ENCODE measurements around the gene KDSR. TPM values are rescaled to one million over a fixed set of nuclear protein-coding genes. Genes with fewer than 3 reads are reported as not detected.

KDSR gene
- total RNA-seq, 1 donor from 2014 or later = 52.8 TPM

GRCh38 chr18:63283305-63284094, 83.5 kb downstream of the KDSR start:
- no peak for DNase-seq (ENCODE audit: low spot score in 2 of 2, unreplicated experiment in 2 of 2)
- H3K27ac Mint-ChIP-seq = no peak overlapping the region

DNA sequence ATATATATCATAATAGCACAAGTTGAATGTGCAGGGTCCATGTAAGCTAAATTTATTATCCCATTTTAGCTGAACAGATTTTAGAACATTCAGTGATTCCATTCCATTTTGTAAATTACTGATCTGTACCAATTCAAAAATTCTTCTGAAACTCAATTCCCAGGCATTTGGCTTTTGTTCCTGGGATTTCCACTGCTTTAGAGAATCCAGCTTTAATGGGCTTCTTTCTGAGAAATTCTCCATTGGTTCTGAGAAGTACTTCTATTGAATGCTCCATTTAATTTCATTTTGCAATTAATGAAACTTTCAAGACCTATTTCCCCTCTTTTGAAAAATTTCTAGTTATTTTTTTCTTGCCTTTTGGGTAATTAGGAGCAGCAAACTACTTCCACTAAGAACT, 84.2 kb downstream of the KDSR start:
- no peak for DNase-seq (ENCODE audit: low spot score in 2 of 2, unreplicated experiment in 2 of 2)
- H3K27me3 Mint-ChIP-seq (ENCODE audit: low read depth) = no peaks in the 10 kb centered on the region
- peaks cover 3% of the 10 kb centered on the region for H3K36me3 Mint-ChIP-seq
- no peak overlapping the region for H3K4me3 Mint-ChIP-seq
- H3K9me3 Mint-ChIP-seq = peaks cover 3% of the 10 kb centered on the region
- H3K4me1 Mint-ChIP-seq = no peaks in the 10 kb centered on the region
- H3K27ac Mint-ChIP-seq = no peak overlapping the region
- no peak for TF ChIP-seq CTCF (IDR thresholded peaks at IDR 0.05; ENCODE audit: unreplicated experiment)

More at GRCh38 chr18:63283305-63284094, 83.5 kb downstream of the KDSR start:
- no peaks in the 10 kb centered on the region for H3K4me1 Mint-ChIP-seq
- H3K36me3 Mint-ChIP-seq = peaks cover 3% of the 10 kb centered on the region
- peaks cover 3% of the 10 kb centered on the region for H3K9me3 Mint-ChIP-seq
- no peak for TF ChIP-seq CTCF (IDR thresholded peaks at IDR 0.05; ENCODE audit: unreplicated experiment)
- no peaks in the 10 kb centered on the region for H3K27me3 Mint-ChIP-seq (ENCODE audit: low read depth)
- H3K4me3 Mint-ChIP-seq = no peak overlapping the region

Other genes starting within 250 kb of the KDSR start
- gene BCL2, start 47.4 kb downstream of the KDSR start, total RNA-seq = 8.4 to 9.3 TPM (median 8.5 TPM) in 3 replicates
- gene VPS4B, start 55.3 kb upstream of the KDSR start, total RNA-seq = 41.4 to 43.8 TPM (median 43.3 TPM) in 3 replicates
- gene SERPINB5, start 109.8 kb upstream of the KDSR start, total RNA-seq = 0.13 to 0.22 TPM (median 0.18 TPM) in 3 replicates
- gene SERPINB12, start 175.2 kb upstream of the KDSR start, total RNA-seq = not detected in 3 replicates
- gene SERPINB13, start 220.1 kb upstream of the KDSR start, total RNA-seq = 0.27 to 0.77 TPM (median 0.38 TPM) in 3 replicates

Data from mesothelial cell of epicardium (in vitro differentiated cells).